Hematopoietic multipotent progenitor cell (in vitro differentiated cells): Measurements from ENCODE around the gene ANKRD66. TPM values are rescaled to one million over a fixed set of nuclear protein-coding genes. Genes with fewer than 3 reads are reported as not detected.
"Not testable (repeated sequence)": the region's sequence is repeated elsewhere in the genome, so short reads cannot be mapped to it uniquely, and the experiment has no call there.

Experiments
- DNase-seq, 3 donors: peaks; one replicate each; pipeline ENCODE4 v3.0.0-alpha.2; 2011 to 2015; ENCODE audit warnings: low read depth in 2 of 3, low spot score in 2 of 3
- total RNA-seq: library from RNA; depleted of rRNA; stranded (reverse); fragments of >200 nt; gene quantifications from one replicate; pipeline ENCODE4 v1.2.3, GENCODE V29; 2012

ANKRD66 gene
- not detected for total RNA-seq

DNA sequence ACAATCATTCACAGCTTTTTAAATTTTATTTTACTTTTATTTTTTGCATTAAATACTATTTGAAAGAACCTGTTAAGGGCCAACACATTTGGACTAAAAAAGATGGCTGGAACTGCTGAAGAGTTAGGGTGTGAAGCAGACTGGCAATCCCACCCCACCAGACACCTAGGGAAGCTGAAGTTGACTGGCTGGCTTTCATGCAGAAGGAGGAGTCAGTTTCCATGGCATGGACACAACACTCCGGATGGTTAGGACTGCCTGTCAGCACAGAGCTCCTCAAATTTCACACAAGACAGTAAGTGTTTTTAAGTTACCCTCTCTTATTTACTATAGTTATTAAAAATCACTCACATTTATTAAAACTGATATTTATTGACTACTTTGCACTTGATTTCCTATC lies at the start of gene ANKRD66:
TSS of gene ANKRD66 (plus strand) at position 238 of the 400 bp plus-strand sequence. CDS start 5,016 bp downstream, outside the sequence.
- DNase-seq: no peak

DNA sequence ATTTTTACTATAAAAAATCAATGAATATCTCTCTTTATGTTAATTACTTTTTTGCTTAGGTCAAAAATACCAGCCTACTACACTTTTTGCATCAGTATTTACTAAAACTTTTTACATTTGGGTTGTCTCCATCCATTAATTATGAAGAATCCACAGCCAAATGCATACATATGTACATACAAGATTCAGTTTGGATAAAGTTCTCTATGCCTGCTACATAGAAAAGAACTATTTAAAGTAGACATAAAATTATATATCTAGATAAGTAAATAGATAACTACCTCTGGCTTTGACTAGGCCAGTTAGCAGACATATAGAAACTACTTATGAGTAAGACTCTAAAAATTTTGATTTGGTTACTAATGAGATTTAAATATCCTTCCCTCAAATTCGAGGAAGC lies 46.8 kb upstream of the ANKRD66 start:
- DNase-seq: no peak

DNA sequence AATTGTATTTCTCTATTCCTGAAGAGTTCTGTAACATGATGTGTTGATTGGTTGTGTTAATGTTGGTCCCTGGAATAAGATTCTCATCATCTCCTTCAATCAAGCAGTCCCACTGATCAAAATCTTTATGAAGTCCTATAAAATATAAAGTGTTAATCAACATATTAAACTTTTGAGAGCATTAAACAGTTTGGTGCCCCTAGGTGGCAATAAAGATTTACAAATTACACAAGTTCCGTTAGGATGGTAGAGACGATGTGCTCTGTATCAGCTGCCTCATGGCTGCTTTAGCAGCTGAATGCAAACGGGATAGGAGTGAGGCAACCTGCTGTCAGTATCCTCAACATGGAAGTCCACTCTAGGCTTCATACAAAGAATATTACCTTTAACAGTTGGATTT lies 42.2 kb upstream of the ANKRD66 start:
- peak in 2 of 3 donors; percentile 31 to 73 for DNase-seq

DNA sequence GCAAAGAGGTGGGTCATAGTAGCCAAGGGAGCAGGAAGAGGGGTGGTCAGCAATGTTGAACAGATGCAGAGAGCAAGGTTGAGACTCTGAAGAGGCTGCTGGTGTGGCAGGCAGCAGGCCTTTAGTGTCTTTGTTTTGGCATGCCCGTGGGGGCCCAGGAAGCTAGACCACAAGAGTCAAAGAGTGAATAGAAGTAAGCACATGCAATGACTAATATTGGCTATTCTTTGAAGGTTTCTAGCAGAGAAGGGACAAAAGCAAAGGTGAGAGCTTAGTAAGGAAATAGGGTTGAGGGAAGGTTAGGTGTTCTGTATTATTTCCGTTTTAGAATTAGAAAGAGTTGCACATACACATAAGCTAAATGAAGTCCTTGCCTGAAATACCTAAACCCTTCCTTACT lies 40.3 kb upstream of the ANKRD66 start:
- no peak for DNase-seq

DNA sequence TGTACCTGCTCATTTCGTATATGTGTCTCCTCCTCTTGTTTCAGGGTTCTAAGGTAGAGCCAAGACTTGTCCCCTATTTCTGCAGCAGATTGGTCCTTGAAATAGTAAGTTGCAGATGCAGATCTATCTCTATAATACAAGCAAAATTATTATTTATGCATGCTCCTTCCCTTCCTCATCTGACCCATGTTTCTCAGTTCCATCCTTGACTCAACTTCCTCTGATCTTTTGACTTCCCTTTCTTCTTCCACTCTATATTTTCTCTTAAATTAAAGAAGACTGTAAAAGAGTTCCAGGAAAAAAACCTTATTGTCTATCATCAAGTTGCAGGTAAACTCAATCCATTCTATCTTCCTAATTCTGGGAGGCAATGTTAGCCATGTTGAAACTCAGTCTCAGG lies 35.2 kb upstream of the ANKRD66 start:
- DNase-seq: no peak

DNA sequence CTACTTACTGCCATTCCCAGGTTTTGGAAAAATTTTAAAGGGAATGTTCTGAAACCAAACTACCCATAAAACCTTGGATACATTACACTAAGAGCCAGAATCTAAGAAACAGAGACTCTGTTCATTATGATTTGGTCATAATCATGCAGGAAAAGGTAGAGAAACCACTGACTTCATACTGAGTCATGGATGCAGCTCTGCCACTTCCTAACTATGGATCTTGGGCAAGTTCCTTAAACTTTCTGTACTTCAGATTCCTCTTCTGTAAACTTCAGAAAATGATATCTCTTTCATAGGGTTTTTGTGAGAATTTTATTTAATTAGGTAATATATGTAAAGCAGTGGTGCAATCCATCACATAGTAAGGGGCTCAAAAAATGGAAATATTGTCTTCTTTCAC lies 31.6 kb upstream of the ANKRD66 start:
- no peak for DNase-seq

DNA sequence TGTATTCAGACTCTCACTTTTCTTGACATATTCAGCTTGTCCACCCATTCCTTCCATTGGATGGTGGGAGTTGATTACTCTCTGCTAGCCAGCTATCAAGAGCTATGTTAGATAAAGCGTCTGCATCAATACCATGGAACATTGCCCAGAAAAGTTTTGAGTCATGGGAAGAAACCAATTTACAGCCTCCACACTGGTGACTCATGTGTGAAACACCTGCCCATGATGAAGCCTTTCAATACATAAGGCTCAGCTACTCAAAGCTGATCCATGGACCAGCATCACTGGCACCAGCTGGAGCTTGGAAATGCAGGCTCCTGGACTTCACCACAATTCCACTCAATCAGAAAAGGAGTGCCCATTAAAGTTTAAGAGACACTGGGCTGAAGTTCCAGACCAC lies 27.6 kb upstream of the ANKRD66 start:
- no peak for DNase-seq

DNA sequence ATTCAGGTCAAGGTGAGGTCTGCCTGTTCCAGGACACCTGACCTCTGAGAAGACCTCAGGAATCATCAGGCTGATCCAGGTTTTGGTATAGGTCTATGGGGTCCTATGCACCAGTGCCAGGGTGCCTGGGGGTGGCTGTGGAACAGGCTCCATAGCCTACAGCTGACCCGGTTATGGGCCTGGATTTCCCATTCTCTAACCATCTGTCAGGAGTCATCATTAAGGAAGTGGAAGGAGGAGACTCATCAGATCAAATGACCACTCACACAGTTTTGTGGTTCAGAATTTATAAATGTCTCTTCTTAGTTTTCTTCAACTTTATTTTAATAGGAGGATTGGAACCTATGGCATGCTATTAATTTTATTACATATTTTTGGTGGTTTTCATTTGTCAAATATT lies 26.3 kb upstream of the ANKRD66 start:
- DNase-seq: no peak

DNA sequence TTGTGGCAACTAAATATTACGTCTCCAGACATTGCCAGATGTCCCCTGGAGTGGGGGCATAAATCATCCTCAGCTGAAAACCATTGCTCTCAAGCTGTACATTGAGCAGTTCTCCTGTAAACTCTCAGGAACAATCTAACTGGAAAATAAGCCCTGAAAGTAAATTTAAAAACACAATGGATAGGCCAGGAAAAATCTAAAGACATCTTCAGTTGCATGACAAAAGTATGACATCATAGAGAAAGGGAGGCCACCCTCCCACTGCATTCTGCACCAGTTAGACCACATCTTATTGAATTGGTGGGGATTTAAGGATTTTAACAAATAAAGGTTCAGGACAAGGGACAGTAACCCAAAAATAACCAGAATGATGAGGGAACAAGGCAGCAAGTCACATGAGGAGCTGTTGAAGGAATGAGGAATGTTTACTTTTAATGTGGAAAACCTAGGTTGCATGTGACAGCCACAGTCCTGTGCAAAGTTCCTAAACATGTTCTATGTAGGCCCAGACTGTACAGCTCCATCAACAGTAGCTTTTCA lies 16.9 kb upstream of the ANKRD66 start:
- no peak for DNase-seq

DNA sequence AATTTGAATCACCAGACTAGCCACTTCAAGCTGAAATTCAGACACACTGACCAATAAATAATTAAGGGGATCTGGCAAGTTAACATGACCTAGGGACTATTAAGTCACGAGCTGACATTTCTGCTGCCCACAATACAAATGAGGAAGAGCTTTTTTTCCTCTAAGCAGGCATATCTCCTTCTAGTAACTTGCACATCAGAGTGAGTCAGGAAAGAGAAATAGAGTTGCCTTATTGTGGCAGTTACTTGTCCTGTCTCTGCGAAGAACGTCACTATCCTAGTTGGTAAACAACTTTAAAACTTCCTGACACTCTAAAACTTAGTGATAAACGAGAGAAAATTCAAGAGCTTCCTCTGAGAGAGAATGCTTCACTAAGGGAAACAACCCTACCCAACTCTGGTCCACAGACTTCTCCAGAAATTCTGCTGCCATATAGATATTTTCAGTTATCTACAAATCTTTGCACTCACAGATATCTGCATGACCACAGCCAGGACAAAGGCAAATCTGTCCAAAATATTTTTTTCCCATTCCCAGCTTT lies 15.7 kb upstream of the ANKRD66 start:
- peak in 1 of 3 donors; percentile 41 for DNase-seq

DNA sequence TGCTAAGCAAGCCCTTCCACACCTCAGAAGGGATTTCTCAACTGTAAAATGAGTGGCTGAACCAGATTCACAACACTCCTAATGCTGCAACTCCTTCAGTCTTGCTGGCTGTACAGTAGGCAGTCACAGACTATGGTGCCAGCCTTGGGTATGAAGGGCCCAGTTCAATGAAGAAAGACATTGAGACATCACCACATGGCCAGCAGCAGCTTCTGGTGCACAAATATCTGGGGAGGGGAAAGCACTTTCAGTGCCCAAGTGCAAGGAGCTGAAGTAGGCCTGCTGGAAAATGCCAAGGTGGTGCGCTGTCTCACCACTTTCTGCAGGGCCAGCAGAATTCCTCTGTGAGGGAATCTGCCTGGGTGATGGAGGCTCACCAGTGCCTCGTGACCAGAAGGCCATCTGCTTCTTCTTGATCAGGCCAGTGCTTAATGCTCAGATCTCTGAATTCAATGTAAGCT lies 13.4 kb upstream of the ANKRD66 start:
- no peak for DNase-seq

DNA sequence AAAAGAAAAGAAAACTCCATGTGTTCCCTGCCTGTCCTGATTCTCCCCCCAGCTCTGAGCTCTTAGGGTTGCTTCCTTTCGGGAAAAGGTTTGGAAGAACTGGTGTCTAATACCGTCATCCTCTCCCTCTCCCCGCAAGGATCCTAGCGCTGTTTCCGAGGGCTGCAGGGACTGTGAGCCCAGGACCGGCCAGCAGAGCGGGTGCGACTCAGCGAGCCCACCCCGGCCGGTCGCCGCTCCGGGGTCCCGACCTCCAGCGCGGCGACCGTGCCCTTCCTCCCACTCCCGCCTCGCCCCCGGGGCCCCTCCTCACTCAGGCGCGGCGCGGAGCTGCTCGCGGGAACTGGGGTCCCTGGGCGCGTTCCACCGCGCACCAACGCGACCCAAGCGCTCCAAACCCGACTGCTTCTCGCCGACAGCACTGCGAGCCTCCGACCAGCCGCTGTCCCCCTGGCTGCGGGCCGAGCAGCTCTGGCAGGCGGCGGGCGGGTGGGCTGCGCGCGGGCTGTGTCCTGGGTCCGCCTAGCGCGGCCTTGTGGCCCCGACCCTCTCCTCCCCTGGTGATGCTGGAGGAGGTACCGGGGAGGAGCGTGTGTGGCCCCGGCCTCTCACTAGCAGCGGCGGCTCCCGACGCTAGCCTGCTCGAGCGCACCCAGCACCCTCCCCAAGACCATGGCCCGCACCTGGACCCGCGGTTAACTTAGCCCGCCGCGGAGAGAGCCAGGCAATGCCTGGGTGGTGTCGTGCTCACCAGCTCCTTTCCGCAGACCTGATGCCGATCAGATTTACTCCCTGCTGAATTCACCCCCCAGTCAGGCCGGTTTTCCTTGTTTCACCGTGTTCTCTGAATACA lies 11.6 kb upstream of the ANKRD66 start, which contains the start of gene PLA2G7:
TSS of gene PLA2G7 (minus strand) at position 509 of the 853 bp plus-strand sequence. CDS start 12,484 bp downstream, outside the sequence.
- peak in 1 of 3 donors; percentile 34 for DNase-seq

DNA sequence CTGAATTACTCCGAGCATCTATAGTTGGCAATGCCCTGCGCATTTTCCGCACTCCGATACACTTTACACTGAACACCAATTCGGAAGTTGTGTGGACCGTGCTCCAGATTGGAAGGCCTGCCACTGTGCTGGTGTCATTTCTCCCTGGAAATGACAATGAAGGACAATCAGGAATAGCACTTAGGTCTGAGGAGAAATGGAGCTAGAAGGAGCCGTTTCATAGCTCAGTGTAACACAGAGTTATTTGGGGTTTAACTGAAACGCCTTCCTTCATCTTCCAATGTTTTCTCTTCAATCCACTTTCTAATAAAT lies 11.1 kb upstream of the ANKRD66 start:
- no peak for DNase-seq

DNA sequence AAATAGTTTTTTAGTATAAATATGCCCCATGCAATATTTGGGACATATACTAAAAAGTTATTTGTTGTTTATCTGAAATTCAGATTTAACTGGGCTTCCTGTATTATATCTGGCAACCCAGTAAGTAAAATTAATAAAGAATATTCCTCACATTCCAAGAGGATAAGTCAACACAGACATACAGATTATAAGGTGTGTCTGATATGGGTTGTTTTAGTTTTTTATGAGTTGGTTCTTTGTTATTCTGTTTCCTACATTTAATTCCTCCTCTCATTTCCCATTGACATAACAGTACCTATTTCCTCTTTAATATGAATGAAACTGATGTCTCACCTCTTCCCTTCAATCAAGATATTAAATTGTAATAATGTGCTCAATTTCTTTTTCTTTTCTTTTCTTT lies 9.8 kb upstream of the ANKRD66 start:
- no peak for DNase-seq

DNA sequence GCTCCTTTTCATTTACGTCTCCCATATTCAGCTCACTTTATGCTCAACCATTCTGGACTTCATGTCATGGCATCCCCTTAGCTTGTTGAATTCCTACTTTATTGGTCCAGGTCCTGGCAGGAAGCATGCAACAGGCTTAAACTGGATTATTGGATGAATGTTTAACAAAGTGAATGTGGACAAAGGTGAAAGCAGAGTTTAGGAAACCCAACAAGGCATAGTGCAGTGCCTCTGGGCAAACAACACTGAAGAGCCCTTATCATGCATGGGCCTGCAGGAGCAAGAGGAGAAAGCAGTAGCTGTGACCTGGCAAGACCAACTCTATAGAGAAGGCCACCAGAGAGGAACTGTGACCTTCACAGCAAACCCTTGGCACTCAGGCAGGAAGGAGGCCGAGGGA lies 5.3 kb upstream of the ANKRD66 start:
- DNase-seq: no peak

DNA sequence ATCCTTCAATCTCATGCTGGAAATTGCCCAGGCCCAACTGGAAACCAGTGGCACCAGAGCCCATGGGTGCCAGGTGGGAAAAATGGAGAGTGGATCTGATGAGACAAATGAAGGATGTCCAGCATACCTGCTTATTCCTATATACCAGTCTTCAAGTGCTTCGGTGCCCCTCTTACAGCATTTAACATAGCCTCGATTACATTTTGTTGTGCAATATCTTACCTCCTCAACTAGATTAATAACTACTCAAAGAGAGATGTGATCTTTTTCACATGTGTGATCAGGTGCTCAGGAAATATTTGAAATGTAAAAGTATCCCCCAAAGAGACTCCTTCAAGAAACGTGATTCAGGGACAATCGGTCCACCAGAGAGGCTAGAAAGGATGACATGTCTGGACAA lies 4.8 kb upstream of the ANKRD66 start:
- DNase-seq: no peak

DNA sequence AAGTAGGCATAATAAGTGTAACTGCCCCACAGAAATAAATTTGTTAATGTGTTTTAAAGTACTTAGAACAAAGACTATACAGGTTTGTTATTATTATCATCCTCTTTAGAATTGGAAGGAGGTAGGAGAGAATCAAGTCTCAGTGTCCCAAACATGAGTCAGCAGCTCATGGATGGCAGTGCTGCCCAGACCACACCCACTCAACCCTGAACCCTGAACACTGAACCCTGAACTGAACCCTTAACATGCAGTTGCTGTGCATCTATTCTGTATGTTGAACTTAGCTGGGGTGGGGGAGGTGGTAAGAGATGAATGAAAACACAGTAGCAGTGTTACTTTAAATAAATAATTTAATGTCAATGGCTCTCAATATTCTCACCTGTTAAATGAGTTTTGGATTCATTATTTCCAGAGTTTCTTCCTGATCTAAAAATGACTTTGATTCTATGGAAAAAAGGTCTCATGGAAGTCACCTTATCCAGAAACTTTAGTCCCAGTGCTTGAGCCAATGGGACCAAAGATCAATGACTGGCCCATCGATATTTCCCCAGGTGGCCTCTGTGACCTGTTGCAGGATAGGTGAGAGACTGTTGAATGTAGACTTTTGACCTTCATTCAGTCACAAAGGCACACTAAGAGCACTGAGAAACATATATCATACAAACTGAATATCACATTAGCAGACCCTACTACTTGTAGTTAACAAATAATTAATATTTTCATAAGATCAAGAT lies 3.1 kb upstream of the ANKRD66 start:
- DNase-seq: no peak

DNA sequence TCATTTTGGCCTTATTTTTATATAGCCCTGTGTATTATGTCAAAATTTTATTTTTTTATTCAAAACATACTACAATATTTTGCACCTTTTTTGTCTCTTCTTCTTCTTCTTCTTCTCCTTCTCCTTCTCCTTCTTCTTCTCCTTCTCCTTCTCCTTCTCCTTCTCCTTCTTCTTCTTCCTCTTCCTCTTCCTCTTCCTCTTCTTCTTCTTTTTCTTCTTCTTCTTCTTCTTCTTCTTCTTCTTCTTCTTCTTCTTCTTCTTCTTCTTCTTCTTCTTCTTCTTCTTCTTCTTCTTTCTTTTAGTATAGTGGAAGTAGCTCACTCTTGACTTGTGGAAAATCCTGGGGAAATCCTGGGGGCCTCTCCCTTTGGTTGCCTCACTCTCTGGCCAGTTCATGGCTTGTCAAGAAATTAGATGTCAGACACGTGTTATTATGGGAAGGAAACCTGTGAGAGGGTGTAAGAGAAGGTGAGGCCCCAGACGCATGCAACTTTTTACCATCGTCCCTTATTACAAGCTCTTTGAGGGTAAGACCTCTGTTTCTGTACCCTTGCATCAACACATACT lies 2.5 kb upstream of the ANKRD66 start:
- DNase-seq: not testable (repeated sequence)

DNA sequence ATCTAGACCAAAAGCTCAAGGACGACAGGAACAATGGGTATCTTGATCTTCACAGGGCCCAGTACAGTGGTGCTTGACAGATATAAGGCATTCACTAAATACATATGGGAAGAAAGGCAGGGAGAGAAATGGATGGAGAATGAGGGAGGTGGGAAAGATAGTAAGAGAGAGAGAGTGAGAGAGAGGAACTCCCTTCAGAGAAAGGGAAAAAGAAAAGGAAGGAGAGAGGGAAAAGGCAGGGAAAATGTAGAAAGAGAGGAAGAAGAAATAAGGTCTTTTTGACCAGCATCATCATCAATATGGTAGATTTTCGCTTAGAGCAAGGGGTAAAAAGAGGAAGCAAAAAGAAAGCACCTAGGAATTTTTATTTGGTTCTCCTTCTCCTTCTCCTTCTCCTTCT lies 760 bp upstream of the ANKRD66 start:
- DNase-seq: no peak

DNA sequence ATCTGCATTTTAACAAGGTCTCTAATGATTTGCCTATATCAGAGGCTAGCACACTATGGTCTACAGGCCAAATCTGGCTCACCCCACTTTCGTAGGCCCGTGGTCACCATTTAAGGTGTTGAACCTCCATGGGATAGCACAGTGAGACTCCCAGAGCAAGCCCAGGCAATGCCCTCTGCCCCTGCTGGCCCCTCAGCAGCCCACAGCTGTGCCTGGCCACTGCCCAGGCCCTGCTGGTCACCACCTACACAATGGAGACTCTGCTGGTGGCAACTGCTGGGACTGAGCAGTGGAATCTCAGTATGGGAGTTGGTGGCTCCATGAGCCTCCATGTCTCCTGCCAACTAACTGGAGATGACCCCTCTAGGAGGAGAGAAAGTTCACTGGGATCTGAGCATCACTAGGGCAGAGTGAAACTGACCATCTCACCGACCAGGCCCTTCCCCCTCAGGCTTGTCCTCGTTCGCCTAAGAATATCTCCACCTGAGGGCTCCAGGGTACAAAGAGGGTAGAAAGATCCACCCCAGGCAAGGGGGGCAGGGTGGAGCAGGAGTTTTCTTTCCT lies 2.3 kb downstream of the ANKRD66 start:
- no peak for DNase-seq

DNA sequence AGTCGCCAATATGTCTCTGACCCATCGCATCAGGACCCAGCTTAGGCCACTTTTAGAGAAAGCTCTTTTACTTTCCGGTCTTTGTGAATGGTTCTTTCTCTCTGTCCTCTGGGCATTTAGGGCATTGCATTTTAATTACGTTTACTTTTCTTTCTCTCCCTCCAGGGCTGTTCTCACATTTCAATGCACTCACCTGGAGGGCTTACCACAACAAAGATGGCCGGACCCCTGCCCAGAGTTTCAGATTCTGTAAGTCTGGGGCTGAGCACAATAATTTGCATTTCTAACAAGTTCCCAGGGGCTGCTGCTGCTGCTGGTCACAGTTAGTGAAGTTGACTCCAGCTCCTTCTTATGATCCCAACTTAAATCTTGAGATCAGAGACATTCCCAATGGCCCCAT lies 3.0 kb downstream of the ANKRD66 start:
- no peak for DNase-seq
